ENCODE data around the gene NKX6-1.

NKX6-1 gene

DNA sequence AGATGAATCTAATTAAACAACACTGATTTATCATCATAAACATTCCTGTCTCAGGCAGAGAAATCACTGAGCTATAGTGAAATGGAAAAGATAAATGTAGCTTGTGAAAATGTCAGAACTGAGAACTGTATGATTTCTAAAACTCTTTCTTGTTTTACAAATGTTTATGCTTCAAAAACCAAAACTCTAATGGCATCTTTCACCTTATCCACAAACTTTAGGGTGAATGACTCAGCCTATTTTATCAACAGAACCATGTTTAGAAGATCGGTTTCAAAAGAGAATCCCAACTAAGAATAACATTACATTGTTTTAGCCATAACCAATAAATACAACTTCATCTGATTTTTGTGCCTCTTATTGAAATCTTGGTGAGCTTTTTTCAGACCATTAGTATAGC is 21.4 kb downstream of the NKX6-1 start:
- DNase-seq, result no peak

DNA sequence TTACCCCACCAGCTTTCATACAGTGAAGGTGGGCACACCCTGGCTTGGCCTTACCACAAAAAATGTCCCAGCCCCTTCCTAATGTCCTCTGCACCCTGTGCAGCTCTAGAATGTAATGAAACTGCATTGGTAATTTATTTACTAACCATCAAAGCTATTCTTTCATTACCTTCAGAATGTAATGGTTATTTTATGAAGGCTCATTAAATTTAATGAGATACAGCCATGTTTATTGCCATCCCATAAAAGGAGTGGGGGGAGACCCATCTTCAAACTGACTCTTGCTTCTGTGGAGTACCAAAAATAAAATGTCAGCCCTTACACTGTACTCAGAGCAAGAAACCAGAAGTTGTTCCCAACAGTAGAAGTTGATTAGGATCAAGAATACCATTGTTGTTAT is 25.0 kb downstream of the NKX6-1 start:
- DNase-seq, result no peak

DNA sequence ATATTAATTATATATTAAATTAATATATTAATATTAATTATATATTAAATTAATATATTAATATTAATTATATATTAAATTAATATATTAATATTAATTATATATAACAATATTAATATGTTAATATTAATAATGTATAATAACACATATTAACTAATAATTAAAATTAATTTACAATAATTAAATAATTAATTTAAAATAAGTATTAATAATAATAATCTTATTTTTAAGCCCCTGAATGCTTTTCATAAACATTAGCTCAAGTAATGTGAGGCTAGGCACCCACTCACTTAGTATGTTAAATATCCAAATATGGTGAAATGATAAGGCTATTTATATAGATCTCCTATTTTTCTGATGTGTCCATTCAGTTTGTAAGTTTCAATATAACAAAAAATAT is 26.9 kb downstream of the NKX6-1 start:
- DNase-seq, result no peak

DNA sequence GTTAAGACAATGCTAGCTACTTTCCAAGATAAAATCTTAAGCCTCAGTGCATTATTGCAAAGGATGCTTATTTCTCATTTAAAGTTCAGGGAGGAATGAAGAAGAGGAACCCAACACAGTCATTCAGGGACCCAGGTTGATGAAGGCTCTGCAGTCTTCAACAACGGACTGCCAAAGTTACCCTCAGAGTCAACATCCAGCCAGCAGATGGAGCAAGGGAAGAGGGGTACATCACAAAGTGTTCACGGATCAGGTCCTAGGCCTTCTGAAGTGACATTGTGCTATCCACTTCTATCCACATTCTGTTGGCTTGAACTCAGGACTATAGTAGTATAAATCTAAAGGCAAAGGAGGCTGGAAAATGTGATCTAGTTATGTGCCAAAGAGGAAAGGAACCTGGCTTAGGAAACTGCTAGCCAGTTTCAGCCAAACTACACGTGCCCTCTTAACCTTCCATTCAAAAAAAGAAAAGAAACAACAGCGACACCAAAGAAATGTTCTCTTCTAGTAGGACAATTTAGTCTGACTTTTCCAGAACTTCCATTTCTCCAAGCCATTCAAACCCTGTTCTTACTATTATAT is 28.8 kb downstream of the NKX6-1 start:
- DNase-seq, result no peak

DNA sequence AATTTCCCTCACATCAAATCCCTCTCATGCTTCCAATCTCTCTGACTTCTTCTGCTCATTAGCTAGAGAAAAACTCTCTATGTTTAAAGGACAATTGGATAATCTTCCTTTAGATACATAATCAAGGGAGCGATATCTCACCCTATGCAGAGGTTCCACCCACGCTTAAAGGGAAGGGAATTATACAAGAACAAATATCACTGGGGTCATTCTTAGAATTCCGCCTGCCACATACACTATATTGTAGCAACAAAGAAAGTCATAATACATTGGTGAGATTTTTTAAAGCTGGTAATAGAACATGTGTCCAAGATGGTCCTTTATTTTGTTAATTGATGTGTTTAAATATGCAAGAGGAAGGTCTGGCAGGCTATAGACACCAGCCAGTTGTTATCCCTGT is 31.5 kb downstream of the NKX6-1 start:
- no peak for DNase-seq

DNA sequence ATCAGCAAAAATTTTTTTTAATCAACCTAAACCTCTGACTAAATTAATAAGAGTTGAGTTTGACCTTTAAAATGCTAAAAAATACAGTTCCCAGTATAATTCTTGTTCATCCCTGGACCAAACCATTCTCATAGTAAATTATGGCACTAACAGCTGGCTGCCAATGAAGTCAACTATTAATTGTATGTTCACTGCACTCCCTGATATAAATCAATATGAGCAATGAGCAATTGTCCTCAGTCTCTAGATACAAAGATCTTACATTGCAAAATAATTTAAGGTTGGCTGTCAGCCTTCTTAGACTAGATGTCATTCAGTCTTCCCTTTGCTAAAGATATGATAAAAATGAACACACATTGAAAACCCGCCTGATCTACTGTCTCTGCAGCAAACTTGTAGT is 39.3 kb downstream of the NKX6-1 start:
- DNase-seq, result no peak

DNA sequence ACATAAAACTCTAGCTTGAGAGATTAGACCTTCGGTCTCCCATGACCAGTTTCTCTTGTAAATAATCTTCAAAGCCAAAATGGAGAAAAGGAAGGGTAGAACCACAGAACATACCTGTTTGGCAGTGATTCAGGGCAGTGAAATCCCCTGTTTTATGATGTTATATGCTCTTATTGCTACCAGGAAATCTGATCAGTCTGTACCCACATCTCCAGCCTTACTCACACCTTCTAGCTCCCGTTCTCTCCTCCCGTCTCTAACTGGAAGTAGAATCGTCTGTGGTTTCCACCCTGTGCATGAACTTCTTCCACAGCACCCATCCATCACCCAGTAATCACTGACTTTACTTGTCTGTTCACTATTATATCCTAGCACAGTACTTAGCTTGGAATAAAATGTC is 42.9 kb downstream of the NKX6-1 start:
- DNase-seq, result no peak

DNA sequence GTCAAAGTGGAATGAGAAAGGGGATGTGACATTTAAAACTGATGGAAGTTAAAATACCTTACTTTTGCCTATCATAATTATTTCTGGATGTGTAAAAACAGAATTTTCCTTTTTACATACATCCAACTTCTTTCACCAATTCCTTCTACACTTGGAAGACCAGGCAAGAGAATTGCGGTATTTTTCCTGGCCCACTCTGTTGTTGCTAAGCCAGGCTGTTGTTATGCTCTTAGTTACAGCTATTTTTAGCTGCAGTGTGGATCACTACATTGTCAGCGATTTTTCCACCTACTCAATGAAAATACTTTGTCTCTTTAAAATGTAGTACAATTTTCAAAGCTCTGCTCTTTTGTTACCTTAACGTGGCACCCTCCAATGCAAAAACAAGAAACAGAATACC is 43.4 kb downstream of the NKX6-1 start:
- DNase-seq, result no peak

DNA sequence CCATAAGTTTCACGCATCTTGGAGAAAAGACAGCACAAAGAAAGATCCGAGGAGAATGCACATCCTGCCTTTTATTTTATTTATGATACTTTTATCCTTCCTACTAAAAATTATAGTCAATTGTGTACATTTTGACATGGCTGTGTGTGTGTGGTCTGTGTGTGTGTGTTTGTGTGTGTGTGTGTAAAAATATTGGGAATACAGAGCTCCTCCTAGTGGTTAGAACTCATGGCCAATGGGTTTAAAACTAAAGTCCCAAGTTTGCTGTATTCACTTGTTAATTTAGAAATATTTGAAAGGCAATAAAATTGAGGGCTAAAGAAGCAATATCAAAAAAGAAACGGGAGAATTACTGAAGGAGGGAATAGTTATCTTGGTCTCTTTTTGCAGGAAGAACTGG is 47.5 kb downstream of the NKX6-1 start:
- no peak for DNase-seq

DNA sequence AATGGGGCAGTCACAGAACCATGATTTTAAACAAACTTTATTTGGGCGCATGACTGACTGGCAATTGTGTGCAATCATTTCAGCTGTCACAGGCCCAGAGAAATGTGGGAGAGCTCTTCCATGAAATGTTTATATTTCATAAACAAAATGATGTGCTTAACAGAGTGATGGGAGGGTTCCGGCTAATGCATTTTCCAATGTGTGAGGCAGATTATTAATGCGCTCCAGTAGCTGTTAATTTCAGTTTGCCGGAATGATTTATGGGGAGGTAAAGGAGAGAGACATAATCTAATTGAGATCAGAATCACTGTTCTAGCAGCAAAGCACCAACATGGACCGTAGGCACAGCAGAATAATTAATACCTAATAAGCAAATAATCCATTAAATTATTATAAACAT is 55.6 kb downstream of the NKX6-1 start:
- DNase-seq, result no peak

DNA sequence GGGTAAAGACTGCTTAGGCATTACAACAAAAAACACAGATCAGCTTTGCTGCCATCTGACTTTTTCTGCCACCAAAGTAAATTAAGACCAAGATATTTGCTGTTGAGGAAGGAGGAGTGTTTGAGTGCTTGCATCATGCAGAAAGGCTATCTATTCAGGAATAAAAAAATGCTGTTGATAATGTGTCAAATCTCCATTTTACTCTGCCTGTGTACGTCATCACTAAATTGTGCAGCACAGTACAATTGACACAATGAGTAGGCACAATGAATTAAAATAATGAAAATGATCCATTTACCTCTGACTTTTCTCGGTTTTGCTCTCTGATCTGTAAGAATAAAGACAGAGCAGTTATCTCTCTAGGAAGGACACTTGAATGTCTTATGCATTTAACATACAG is 56.3 kb downstream of the NKX6-1 start:
- DNase-seq, result no peak
